HG03039 (cell line): ENCODE results near the gene RNLS.

Experiments used
- ATAC-seq: cut with Tn5 transposase; IDR thresholded peaks from one replicate; pipeline ENCODE4 v1.9.1; 2021; ENCODE audit warnings: mild to moderate bottlenecking, moderate library complexity; ENCODE audit not compliant: unreplicated experiment

The RNLS gene

DNA sequence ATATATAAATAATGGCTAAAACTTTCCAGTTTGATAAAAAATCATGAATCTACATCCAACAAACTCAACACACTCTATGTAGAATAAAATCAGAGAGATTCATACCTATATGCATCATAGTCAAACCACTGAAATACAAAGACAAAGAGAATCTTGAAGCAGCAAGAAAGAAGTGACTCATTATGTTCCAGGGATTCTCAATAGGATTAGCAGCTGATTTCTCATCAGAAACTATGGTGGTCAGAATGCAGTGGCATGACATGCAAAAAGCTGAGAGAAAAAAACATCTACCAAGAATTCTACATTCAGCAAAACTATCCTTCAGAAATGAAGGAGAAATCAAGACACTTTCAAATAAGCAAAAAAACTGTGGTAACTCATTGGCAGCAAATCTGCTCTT is 187.4 kb downstream of the RNLS start:
- no peak for ATAC-seq

GRCh38 chr10:88392222-88392621 is 190.9 kb downstream of the RNLS start:
- peak; percentile 73 for ATAC-seq

DNA sequence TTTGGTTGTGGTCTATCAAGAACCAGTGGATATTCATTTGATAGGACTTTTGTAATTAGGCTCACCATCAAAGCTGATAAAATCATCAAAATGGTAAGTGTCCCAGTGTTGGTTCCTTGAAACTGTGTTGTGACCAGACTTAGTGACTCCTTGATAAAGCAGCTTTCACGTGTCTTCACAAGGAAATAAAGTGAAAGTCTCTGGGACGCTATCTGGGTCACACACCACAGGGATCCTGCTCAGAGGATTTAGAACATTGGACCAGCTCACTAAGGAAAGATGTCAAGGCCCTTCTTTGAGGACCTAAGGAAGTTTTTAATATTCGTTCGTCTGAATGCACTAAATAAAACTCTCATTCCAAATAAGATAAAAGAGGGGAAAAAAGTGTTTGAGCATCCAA is 193.1 kb downstream of the RNLS start:
- ATAC-seq: no peak

GRCh38 chr10:88389456-88389855 is 193.7 kb downstream of the RNLS start:
- no peak for ATAC-seq

- no peak for ATAC-seq
Observed at GRCh38 chr10:88388324-88388723, 194.8 kb downstream of the RNLS start.

DNA sequence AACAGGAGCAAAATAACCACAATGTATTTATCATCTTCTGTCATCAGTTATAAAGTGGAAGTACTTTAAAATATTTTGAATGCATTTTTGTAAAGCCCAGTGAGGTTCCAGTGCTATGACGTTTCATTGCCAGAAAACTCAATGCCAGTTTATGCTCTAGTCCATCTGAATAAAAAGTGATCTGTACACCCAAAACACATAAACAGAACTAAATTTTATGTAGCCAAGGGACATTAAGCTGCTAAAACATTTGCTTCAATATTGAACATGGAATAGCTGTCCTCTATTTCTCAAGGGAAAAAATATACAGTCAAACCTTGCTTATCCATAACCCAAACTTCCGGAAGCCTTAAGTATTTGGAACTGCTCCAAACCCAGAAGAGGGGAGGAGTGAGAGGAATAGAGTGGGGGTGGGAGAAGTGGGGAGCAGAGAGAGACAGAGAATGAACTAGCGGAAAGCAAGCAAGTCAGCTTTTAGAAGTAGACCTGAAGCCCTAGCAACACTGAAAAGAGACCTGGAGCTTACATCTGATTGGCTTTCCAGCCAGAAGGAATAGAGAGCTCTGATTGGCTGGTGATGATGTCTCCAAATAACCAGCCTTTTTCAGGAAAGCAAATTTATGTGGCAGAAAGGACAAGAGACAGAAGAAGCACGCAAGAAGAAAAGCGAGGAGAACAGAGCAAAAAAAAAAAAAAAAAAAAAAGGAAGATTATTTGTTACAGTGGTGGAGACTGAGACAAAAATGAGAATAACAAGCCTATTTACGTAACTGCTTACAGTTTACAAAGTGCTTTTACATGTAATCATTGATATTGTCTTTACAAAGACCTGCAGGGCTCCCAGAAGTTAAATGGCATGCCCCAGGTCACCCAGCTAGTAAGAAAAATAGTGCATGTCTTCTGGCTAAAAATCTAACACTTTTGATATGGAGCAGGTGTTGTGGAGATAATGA is 196.0 kb downstream of the RNLS start:
- ATAC-seq: peak; percentile 43

GRCh38 chr10:88386204-88386788 is 196.8 kb downstream of the RNLS start:
- ATAC-seq: peak; percentile 19

DNA sequence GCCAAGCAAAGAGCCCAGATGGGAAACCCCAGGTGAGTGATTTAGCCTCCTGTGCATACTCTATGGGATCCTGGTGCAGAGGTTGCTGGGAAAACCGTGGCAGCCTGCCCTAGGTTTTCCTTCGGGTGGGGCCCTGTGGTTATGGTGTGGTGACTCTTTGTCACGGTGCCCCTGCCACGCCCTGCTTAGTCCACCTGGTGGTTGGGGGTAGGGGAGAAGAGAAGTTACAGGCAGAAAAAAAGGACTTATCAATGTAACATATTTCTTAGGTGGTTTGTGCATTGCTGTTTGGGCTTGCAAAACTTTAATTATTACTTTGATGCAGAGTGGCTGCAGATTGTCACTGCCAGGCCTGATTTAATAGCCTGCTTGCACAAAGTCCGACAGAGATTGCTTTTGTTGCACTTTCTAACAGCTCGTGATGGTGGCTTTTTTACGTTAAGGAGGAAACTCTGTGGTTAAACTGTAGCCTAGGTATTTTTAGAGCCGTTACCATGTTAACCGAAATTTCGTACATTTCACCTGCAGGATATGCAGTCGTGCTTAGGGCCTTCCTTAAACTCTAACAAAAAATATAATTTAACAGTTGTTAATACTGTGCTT is 197.4 kb downstream of the RNLS start:
- peak; percentile 60 for ATAC-seq

GRCh38 chr10:88383276-88383675 is 199.8 kb downstream of the RNLS start:
- no peak for ATAC-seq

GRCh38 chr10:88382699-88383098 is 200.4 kb downstream of the RNLS start:
- ATAC-seq: no peak

GRCh38 chr10:88379575-88379974 is 203.5 kb downstream of the RNLS start:
- ATAC-seq: no peak

DNA sequence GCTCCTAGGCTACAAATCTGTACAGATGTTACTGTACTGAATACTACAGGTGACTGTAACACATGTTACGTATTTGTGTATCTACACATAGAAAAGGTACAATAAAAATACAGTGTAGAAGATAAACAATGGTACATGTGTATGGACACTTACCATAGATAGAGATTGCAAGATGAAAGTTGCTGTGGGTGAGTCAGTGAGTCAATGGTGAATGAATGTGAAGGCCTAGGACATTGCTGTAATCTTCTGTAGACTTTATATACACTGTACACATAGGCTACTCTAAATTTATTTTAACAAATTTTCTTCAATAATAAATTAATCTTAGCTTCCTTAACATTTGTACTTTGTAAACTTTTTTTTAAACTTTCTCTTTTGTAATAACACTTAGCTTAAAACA is 205.6 kb downstream of the RNLS start:
- no peak for ATAC-seq

GRCh38 chr10:88374392-88375175 is 208.5 kb downstream of the RNLS start:
- ATAC-seq: no peak

DNA sequence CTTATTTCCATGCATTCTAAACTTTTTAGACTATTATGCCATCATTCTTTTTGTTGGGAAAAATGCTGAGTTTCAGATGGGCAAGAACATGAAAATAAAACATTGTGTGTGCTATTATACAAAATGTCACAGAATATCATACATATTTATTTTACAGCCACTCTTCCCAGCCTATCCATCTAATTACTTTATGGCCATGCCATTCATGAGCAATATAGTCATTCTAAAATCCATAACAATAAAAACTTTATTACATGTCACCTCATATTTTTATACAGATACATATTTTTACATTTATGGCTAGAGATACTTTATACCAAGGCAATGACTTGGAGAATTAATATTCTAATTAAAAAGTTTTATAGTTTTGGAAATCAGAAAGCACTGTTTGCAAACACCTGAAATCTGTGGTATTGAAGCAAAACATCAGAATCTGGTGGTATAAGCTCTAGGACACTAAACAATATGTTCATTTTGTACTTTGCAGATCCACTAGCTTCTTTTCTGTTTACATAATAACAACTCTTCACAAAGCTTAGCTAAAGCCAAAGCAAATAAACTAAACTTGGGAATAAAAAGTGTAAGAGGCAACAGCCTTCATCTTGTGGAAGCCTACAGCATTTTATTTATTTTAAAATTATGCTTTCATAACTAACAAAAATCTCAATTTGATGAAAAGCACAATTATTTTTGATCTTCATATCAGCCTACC is 210.1 kb downstream of the RNLS start:
- ATAC-seq: no peak

- ATAC-seq: no peak
Observed at GRCh38 chr10:88372051-88372715, 210.9 kb downstream of the RNLS start.

DNA sequence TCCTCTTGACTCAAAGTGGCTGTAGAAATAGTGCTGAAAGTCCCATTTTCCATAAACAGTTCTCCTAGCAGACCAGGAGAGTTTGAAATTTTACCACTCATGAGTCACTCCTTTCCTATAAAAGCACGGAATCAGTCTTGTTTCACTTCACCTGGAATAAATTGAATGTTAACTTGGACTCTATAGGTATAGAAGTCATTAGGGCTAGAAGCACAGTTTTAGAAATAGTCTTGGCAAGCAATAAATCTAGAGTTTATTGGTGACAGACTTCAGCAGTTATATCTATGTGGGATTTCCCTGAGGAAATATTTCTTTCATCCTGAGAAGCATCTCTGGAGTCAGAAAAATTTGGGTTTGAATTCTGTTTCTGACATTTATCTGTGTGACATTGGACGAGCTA is 212.4 kb downstream of the RNLS start:
- no peak for ATAC-seq

GRCh38 chr10:88366772-88367171 is 216.3 kb downstream of the RNLS start:
- no peak for ATAC-seq

DNA sequence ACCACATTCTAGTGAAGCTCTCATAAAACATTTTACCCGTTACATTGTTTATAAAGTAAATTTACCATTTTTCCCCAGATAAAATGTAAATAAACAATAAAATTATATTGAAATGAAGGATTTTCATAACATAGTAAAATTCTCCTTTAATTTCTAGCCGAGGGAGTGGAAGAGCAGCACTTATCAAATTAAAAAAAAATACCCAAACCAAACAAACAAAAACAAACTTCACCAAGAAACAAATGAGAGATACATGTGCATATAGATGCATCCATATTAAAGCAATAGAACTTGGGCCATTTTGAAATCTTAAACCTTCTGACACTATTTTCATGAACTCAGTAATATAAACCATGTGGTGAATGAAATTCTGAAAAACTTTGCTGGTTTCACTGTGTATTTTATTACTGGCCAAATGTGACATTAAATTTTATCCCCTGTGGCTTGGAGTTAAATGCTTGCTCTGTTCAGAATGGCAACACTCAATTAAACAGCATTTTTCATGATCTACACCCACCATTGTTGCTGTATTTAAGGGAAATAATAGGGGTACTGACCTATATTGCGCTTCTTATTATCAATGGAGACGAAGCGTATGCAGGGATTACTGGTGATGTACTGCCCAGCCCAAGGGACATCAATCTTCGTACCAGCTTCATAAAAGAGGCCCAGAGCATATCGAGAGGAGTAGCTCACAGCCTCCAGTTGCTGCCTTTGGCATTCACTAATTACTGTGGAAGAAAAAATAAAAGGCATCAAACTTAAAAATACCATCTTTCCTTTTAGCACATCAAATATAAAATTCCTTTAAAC is 220.9 kb downstream of the RNLS start:
- no peak for ATAC-seq

GRCh38 chr10:88361494-88361893 is 221.6 kb downstream of the RNLS start:
- ATAC-seq: no peak
